OCI-LY1 (cell line): Measurements from ENCODE around the gene PPBP.

Experiments used
- H2AFZ ChIP-seq: fragments of 200-600 bp; sonication (generic), shearing (Covaris generic); 2 replicates; pipeline ENCODE4 v1.6.0; 2014; ENCODE audit warnings: antibody characterized with exemption, mild to moderate bottlenecking, low read length
- H3F3A ChIP-seq: fragments of 200-600 bp; sonication (generic), shearing (Covaris generic); 2 replicates; pipeline ENCODE4 v1.6.0; 2014; ENCODE audit warnings: mild to moderate bottlenecking, antibody characterized with exemption, low read length, moderate library complexity; ENCODE audit not compliant: insufficient read depth
- H3K27ac ChIP-seq: fragments of 200-600 bp; sonication (generic); 2 replicates; pipeline ENCODE4 v1.5.1; 2014; ENCODE audit warnings: low read length, mixed run types, mild to moderate bottlenecking, low read depth; ENCODE audit not compliant: poor library complexity, severe bottlenecking
- H3K27me3 ChIP-seq: fragments of 200-600 bp; sonication (generic); 2 replicates; pipeline ENCODE4 v1.6.0; 2014; ENCODE audit warnings: antibody characterized with exemption, mild to moderate bottlenecking, low read length, moderate library complexity; ENCODE audit not compliant: insufficient read depth
- H3K36me3 ChIP-seq: fragments of 200-600 bp; sonication (generic); 2 replicates; pipeline ENCODE4 v1.6.1; 2014; ENCODE audit warnings: mild to moderate bottlenecking, antibody characterized with exemption, low read length, moderate library complexity, mixed read lengths; ENCODE audit not compliant: insufficient read depth
- H3K4me1 ChIP-seq: fragments of 200-600 bp; sonication (generic); 2 replicates; pipeline ENCODE4 v1.5.1; 2014; ENCODE audit warnings: mild to moderate bottlenecking, low read length, moderate library complexity; ENCODE audit not compliant: insufficient read depth, severe bottlenecking
- H3K4me2 ChIP-seq: fragments of 200-600 bp; sonication (generic), shearing (Covaris generic); 2 replicates; pipeline ENCODE4 v1.6.1; 2014; ENCODE audit warnings: low read length
- H3K4me3 ChIP-seq: fragments of 200-600 bp; sonication (generic); 2 replicates; pipeline ENCODE4 v1.5.1; 2014; ENCODE audit warnings: low read length, low read depth, mild to moderate bottlenecking, mixed read lengths; ENCODE audit not compliant: poor library complexity, severe bottlenecking
- H3K79me2 ChIP-seq: fragments of 200-600 bp; shearing (Covaris generic); 2 replicates; pipeline ENCODE4 v1.6.1; 2016; ENCODE audit warnings: mixed run types, low read length, mixed read lengths; ENCODE audit not compliant: insufficient read depth
- H3K9ac ChIP-seq: fragments of 200-600 bp; sonication (generic), shearing (Covaris generic); 2 replicates; pipeline ENCODE4 v1.6.1; 2014; ENCODE audit warnings: mild to moderate bottlenecking, low read length, mixed read lengths
- H3K9me2 ChIP-seq: fragments of 200-600 bp; sonication (generic), shearing (Covaris generic); 2 replicates; pipeline ENCODE4 v1.6.1; 2014; ENCODE audit warnings: low read depth, mild to moderate bottlenecking, low read length, mixed read lengths
- H3K9me3 ChIP-seq: fragments of 200-600 bp; shearing (Covaris generic); 2 replicates; pipeline ENCODE4 v1.6.1; 2014; ENCODE audit warnings: low read length, mixed read lengths
- H4K20me1 ChIP-seq: fragments of 200-600 bp; sonication (generic), shearing (Covaris generic); 2 replicates; pipeline ENCODE4 v1.6.0; 2016; ENCODE audit warnings: mild to moderate bottlenecking, low read length; ENCODE audit not compliant: insufficient read depth
- CTCF ChIP-seq: fragments of 200-600 bp; sonication (generic), shearing (Covaris generic); IDR thresholded peaks from 2 replicates; pipeline ENCODE4 v1.5.1; 2017; ENCODE audit warnings: mild to moderate bottlenecking, antibody characterized with exemption, low read length, moderate library complexity, mixed read lengths
- EZH2 ChIP-seq: fragments of 200-600 bp; sonication (generic), shearing (Covaris generic); IDR thresholded peaks from 2 replicates; pipeline ENCODE4 v1.8.0; 2017; ENCODE audit warnings: borderline replicate concordance, mixed run types, mild to moderate bottlenecking, antibody characterized with exemption, low read length, moderate library complexity, mixed read lengths

PPBP gene

GRCh38 chr4:74018116-74018515 lies 30.1 kb upstream of the PPBP start:
- H3K9ac ChIP-seq = no peak overlapping the region

GRCh38 chr4:74016068-74016467 lies 28.1 kb upstream of the PPBP start:
- no peak overlapping the region for H3K4me2 ChIP-seq
- no peaks in the 10 kb centered on the region for H3K4me1 ChIP-seq
- no peaks in the 10 kb centered on the region for H3K27me3 ChIP-seq
- H3K4me3 ChIP-seq = no peak overlapping the region
- TF ChIP-seq EZH2 = no peak
- no peak for TF ChIP-seq CTCF
- no peak overlapping the region for H3K27ac ChIP-seq
- H3K9ac ChIP-seq = no peak overlapping the region
- no peaks in the 10 kb centered on the region for H3K36me3 ChIP-seq
- no peaks in the 10 kb centered on the region for H3K79me2 ChIP-seq
- no peaks in the 10 kb centered on the region for H3K9me3 ChIP-seq
- H3K9me2 ChIP-seq = no peaks in the 10 kb centered on the region
- no peaks in the 10 kb centered on the region for H4K20me1 ChIP-seq
- H2AFZ ChIP-seq = no peak overlapping the region
- no peaks in the 10 kb centered on the region for H3F3A ChIP-seq

More at GRCh38 chr4:74018116-74018515, 30.1 kb upstream of the PPBP start:
- Histone ChIP-seq H2AFZ (no peak overlapping the region), H3K9me2 (no peaks in the 10 kb centered on the region), H3K4me1 (no peaks in the 10 kb centered on the region), H4K20me1 (no peaks in the 10 kb centered on the region), H3K36me3 (no peaks in the 10 kb centered on the region), H3K27ac (no peak overlapping the region), H3F3A (no peaks in the 10 kb centered on the region), H3K9me3 (no peaks in the 10 kb centered on the region), H3K4me3 (no peak overlapping the region), H3K79me2 (no peaks in the 10 kb centered on the region), H3K27me3 (no peaks in the 10 kb centered on the region), H3K4me2 (no peak overlapping the region)
- no peak for TF ChIP-seq EZH2
- TF ChIP-seq CTCF = no peak

- Histone ChIP-seq H3K4me3 (no peak overlapping the region), H3K4me2 (no peak overlapping the region), H2AFZ (no peak overlapping the region), H3K9me3 (no peaks in the 10 kb centered on the region), H3K79me2 (no peaks in the 10 kb centered on the region), H3F3A (no peaks in the 10 kb centered on the region), H3K9me2 (no peaks in the 10 kb centered on the region), H3K9ac (no peak overlapping the region), H3K36me3 (no peaks in the 10 kb centered on the region), H3K27ac (no peak overlapping the region), H3K27me3 (no peaks in the 10 kb centered on the region), H3K4me1 (no peaks in the 10 kb centered on the region), H4K20me1 (no peaks in the 10 kb centered on the region)
- no peak for TF ChIP-seq CTCF
- TF ChIP-seq EZH2 = no peak
Measured at GRCh38 chr4:74015126-74015780, 27.3 kb upstream of the PPBP start.
